ENCODE results near the gene TMEM175.

DNA sequence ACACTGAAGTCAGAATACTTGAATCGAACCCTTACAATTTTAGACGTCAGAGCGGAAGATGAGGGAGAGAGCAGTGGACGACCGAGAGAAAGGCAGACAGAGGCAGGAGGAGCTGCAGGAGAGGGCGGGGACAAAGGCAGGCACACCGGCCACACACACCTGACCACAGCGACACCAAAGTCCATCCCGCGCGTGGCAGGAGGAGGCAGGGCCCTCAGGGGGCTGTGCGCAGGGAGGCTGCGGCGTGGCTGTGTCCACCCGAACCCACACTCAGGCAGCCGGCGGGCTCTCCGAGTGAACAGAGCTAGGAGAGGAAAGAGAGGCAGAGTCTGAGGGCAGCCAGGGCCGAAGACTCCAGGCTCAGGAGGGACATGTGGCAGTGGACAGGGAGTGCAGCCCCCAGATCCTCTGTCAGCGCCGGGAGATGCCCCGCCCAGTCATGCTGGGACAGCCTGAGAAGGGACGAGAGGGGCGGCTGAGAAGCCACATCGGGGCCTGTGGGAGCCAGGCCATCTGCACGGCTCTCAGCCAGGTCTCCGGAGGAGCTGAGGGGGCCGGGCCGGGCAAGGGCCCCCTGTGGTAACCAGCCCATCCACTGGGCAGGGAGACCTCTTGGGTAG, 20.3 kb upstream of the TMEM175 start:
- TF ChIP-seq EP300 (IDR thresholded peaks at IDR 0.05), result no peak
- TF ChIP-seq, protein P1, sequence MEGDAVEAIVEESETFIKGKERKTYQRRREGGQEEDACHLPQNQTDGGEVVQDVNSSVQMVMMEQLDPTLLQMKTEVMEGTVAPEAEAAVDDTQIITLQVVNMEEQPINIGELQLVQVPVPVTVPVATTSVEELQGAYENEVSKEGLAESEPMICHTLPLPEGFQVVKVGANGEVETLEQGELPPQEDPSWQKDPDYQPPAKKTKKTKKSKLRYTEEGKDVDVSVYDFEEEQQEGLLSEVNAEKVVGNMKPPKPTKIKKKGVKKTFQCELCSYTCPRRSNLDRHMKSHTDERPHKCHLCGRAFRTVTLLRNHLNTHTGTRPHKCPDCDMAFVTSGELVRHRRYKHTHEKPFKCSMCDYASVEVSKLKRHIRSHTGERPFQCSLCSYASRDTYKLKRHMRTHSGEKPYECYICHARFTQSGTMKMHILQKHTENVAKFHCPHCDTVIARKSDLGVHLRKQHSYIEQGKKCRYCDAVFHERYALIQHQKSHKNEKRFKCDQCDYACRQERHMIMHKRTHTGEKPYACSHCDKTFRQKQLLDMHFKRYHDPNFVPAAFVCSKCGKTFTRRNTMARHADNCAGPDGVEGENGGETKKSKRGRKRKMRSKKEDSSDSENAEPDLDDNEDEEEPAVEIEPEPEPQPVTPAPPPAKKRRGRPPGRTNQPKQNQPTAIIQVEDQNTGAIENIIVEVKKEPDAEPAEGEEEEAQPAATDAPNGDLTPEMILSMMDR (IDR thresholded peaks at IDR 0.05), result no peak
